Forelimb muscle (tissue), 1 donor: ENCODE measurements around the gene EPN3. TPM values are rescaled to one million over a fixed set of nuclear protein-coding genes. Genes with fewer than 3 reads are reported as not detected.

Source experiments
- DNase-seq: peaks from one replicate; pipeline ENCODE4 v3.0.0-alpha.2; 2013; ENCODE audit warnings: low read depth
- polyA plus RNA-seq: library from polyadenylated mRNA; unstranded; fragments of 120-200 nt; gene quantifications from one replicate; pipeline ENCODE4 v1.2.1, GENCODE V29; 2013; ENCODE audit not compliant: insufficient read length

EPN3 gene
- polyA plus RNA-seq, 1 donor: 0.97 TPM

- DNase-seq: no peak
Observed at GRCh38 chr17:50565402-50566350, 33.1 kb downstream of the EPN3 start.

- DNase-seq: no peak
Observed at GRCh38 chr17:50566886-50567285, 34.4 kb downstream of the EPN3 start.

DNA sequence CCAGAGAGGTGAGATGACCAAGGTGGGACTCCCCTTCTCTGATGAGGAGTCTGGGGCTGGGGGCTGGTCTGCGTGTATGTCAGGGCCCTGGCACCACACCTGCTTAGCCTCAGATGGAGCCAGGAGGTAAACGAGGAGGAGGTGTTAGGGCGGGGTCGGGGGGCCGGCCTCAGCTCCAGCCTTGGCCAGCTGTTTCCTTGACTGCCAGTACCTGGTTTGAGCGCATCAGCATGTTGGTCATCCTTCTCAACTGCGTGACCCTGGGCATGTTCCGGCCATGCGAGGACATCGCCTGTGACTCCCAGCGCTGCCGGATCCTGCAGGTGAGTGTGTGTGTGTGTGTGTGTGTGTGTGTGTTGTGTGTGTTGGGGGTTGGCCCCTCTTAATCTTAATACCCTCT is 36.1 kb downstream of the EPN3 start:
- no peak for DNase-seq

DNA sequence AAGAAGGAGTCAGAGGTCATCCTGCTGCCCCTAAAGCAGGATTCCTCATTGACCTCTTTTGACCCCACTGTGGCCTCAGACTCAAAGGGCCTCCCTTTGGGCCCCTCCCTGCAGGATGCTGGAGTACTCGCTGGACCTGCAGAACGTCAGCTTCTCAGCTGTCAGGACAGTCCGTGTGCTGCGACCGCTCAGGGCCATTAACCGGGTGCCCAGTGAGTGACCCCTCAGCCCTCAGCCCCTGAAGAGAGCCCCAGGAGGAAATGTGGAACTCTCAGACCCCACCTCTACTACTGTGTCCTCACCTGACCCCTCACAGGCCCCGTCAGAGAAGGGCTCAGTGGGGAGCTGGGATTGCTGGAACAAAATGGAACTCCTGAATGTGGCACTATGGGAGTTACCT is 37.1 kb downstream of the EPN3 start:
- DNase-seq: no peak

GRCh38 chr17:50570032-50570431 is 37.5 kb downstream of the EPN3 start:
- DNase-seq: no peak

GRCh38 chr17:50570528-50570927 is 38.0 kb downstream of the EPN3 start:
- no peak for DNase-seq

- DNase-seq: no peak
Observed at GRCh38 chr17:50571681-50572080, 39.1 kb downstream of the EPN3 start.

GRCh38 chr17:50572541-50572940 is 40.0 kb downstream of the EPN3 start:
- no peak for DNase-seq

DNA sequence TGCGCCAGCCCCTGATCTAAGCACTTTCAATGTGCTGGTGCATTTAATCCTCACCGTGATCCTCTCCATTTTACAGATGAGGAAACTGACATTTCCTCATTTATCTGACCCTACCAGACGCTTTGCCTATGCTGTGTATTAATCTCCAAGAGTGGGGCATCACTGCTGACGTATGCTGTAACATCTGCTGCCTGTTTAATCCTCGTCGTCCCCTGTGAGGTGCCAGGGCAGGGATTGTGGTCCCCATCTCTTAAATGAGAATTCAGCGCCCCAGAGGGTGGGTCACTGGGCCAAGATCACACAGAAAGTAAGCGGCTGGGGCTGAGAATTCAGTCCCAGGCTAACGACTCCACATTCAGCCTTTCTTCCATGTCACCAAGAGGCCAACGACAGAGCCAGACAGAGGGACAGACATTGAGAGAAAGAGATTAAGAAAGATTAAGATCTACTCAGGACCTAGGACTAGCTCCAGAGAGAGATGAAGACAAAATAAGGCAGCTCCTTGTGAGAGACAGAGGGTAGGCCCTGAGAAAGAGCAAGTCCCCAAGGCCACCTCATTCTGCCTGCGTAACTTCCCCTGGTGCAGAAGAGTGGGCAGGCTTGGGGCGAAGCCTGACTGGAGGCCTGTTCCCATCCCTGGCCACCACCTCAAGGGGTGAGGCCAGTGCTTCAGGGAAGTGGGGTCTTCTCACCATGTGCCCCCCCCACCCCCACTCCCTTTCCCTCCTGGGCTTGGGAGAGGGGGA is 41.5 kb downstream of the EPN3 start:
- DNase-seq: no peak

- no peak for DNase-seq
Observed at GRCh38 chr17:50575581-50576210, 43.2 kb downstream of the EPN3 start.

- no peak for DNase-seq
Observed at GRCh38 chr17:50576864-50577263, 44.3 kb downstream of the EPN3 start.

DNA sequence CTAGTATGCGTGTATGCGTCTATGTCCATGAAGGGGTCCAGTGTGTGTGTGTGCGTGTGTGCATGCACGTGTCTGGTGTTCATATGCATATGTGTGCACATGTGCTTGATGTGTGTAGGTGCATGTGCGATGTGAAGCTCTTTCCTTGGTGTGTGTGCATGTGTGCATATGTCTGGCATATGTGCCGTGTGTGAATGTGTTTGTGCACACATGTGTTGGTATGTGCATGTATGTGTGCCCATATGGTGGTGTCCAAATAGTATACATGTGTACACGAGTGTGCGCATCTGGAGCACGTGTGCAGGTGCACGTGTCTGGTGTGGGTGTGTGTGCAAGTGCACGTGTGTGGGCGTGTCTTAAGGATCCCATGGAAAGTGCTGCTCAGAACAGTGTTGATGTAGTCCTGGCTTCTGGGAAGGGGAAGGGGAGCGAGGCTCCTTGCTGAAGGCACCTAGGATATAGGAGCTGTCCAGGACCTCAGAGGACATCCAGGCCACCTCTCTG is 45.0 kb downstream of the EPN3 start:
- no peak for DNase-seq

- no peak for DNase-seq
Observed at GRCh38 chr17:50578173-50578572, 45.6 kb downstream of the EPN3 start.

DNA sequence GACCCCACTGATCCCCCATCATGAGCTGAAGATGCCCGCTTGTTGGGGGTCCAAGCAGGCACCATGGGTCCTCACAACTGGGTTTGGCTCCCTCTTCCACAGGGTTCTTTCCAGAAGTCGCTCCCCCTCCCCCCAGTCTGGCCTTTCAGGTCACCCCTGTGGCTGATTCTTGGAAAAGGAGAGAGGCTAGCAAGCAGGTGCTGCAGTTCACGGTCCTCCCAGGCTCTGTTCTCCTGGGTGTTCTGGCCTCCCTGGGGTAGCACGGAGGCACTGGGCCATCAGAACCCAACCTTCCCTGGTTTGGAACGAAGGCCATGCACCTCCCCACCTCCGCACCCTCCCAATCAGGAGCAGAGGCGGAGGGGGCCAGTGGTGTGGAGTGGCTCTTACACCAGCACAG is 46.9 kb downstream of the EPN3 start:
- DNase-seq: no peak

DNA sequence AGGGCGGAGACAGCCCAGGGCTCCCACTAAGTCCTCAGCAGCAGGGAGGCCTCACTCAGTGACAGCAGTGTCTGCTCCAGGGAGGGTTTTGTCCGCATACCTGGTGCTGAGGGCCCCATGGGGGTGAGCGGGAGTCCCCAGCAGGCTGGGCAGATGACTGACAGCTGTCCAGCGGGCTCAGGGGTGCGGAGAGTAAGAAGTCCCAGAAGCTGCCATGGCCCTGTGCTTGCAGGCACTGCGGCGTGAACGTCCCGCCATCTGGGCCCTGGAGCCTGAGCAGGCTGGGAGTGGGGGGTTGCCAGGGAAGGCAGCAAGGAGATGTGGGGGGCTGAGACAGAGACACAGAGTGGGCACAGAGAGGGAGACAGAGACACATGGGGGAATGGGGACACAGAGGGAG is 48.1 kb downstream of the EPN3 start:
- no peak for DNase-seq

DNA sequence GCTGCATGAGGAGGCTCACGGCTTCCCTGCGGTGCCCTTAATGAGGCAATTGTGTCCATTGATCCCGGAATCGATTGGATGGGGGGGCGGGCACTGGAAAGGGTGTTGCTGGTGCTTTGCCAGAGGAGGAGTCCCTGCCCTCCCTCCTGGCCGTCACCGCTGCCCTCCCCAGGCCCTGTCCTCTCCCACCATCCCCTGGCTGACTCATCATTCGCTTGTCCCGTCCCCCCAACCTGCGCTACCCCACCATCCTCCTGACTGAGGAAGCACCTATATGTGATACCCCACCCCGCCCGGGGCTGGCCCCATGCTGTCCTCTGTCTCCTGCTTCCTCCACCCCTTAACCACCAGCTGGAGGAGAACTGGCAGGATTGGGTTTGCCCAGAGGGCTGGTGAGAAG is 48.8 kb downstream of the EPN3 start:
- DNase-seq: no peak

DNA sequence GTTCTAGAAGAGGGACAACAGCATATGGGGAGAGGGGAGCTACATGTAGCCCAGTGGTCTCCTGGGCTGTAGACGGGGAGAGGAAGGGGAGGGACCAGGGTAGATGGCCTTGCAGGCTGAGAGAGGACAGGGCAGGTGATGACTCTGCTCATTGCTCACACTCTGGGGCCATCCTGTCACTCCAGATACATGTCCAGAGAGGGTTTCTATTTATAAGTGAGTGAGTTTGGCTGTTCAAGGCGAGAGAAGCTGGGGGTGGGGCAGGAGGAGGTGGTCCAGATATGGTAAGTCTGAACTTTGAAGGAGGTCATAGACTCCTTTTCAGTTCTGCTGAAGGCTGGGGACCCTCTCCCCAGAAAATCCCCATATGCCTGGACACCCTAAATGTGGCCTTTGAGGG is 50.2 kb downstream of the EPN3 start:
- no peak for DNase-seq

- DNase-seq: no peak
Observed at GRCh38 chr17:50583641-50584040, 51.1 kb downstream of the EPN3 start.

- DNase-seq: no peak
Observed at GRCh38 chr17:50584116-50584515, 51.6 kb downstream of the EPN3 start.

DNA sequence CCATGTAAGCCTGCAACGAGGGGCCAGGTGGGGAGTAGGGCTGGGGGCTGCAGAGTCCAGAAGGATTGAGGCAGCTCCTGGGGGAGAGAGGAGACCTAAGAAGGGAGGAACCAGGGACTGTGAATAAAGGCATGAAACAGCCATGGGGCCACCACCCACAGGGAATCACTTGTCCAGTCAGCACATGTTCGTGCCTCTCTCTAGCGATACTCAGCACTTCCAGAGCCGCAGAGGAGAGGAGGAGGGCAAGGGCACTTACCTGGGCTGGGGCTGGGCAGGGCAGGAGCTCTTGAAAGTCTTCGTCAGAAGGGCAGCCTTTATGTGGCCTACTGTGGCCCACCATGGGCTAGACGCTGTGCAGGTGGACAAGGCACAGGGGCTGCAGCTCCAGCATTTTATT is 52.2 kb downstream of the EPN3 start:
- DNase-seq: no peak

DNA sequence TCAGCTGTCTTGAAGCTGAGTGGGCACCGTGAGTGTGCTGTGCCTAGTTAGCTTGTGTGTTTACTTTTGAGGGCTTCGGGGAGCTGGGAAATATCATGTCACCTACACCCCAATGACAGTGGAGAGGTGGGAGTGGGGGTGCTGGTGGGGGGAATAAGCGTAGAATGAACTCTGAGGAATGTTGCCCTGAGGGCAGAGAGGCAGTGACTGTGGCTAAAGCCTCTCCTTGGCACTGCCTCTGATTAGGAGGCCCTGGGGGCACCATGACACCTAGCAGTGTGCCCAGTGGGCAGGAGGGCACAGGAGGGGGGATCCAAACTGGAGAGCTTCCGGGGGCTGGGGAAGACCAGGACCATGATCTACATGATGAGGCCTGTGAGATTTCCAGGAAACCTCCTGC is 52.8 kb downstream of the EPN3 start:
- DNase-seq: no peak

GRCh38 chr17:50585891-50586290 is 53.4 kb downstream of the EPN3 start:
- no peak for DNase-seq
